Mammary epithelial cell (primary cell): ENCODE measurements around the gene DDX10.

Source experiments
- CTCF ChIP-seq, 2 donors: IDR thresholded peaks in 1 of 2; conservative IDR thresholded peaks in 1 of 2; 2 replicates each; pipeline ENCODE4 v1.5.1; 2011 to 2012; ENCODE audit warnings: inconsistent platforms in 2 of 2, low read length in 2 of 2, mild to moderate bottlenecking in 2 of 2, control low read depth in 1 of 2, low read depth in 1 of 2; ENCODE audit not compliant: insufficient read depth in 1 of 2; ENCODE audit errors: extremely low read depth in 1 of 2
- EZH2 ChIP-seq: IDR thresholded peaks from 2 replicates; pipeline ENCODE4 v1.6.1; 2012; ENCODE audit warnings: low read length, inconsistent platforms, borderline replicate concordance

GRCh38 chr11:108807262-108807661 is 142.4 kb downstream of the DDX10 start:
- no peak for TF ChIP-seq CTCF (conservative IDR thresholded peaks at IDR 0.05 in 1 of 2, IDR thresholded peaks at IDR 0.05 in 1 of 2; ENCODE audit: extremely low read depth in 1 of 2, insufficient read depth in 1 of 2, low read depth in 1 of 2, low read length in 2 of 2)
- TF ChIP-seq EZH2, result no peak
